HG03039 (cell line): Measurements from ENCODE around the gene ARMH3.
A peak's percentile ranks its signal among the peaks of the same experiment; 100 is the strongest.

ENCODE experiments used
- ATAC-seq: cut with Tn5 transposase; IDR thresholded peaks from one replicate; pipeline ENCODE4 v1.9.1; 2021; ENCODE audit warnings: mild to moderate bottlenecking, moderate library complexity; ENCODE audit not compliant: unreplicated experiment

ARMH3 gene, protein sequence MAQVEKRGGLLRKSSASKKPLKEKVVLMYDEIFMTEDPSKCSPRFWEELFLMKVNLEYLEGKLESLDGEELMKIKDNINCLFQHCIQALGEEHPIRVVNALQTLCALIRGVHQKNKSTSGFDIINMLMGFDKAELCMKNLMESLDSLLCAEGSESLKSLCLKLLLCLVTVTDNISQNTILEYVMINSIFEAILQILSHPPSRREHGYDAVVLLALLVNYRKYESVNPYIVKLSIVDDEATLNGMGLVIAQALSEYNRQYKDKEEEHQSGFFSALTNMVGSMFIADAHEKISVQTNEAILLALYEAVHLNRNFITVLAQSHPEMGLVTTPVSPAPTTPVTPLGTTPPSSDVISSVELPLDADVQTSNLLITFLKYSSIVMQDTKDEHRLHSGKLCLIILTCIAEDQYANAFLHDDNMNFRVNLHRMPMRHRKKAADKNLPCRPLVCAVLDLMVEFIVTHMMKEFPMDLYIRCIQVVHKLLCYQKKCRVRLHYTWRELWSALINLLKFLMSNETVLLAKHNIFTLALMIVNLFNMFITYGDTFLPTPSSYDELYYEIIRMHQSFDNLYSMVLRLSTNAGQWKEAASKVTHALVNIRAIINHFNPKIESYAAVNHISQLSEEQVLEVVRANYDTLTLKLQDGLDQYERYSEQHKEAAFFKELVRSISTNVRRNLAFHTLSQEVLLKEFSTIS

DNA sequence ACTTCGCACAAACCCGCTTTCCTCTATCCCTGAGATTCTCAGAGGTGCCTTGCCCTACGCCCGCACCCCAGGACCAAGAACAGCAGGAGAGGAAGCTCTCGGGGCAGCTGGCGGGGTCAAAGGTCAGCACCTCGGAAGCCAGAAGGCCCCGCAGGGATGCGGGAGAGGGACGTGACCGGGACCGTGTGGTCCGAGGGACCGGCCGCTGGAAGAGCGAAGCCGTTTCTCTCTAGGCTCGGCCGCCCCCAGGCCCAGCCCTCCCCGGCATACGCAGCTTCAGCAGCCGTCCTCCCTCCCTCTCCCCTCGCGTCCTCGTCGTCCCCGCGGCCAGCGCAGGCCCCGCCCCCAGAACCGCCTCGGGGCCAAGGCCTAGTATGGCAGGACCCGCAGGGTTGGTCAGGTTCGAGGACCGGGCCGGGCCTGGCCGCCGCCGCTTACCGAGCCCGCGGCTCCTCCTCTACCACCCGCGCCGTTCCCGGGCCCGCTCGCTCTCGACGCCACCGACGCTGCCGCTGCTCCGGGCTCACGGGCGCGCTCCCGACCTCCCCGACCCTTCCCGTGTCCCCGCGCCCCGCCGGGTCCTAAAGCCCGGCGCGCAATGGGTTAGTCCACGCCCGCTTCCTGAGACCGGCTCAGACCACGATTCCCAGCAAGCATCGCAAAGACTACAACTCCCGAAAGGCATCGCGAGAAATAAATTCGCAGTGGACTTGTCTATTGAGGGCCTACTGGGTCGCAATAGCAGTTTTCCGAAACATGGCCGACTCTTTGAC lies at the start of gene ARMH3:
TSS of gene ARMH3 (minus strand) at position 527 of the 773 bp plus-strand sequence. CDS start 16,059 bp downstream, outside the sequence.
- peak; percentile 92 for ATAC-seq

- no peak for ATAC-seq
Observed at GRCh38 chr10:102102421-102102820, 46.4 kb upstream of the ARMH3 start.

DNA sequence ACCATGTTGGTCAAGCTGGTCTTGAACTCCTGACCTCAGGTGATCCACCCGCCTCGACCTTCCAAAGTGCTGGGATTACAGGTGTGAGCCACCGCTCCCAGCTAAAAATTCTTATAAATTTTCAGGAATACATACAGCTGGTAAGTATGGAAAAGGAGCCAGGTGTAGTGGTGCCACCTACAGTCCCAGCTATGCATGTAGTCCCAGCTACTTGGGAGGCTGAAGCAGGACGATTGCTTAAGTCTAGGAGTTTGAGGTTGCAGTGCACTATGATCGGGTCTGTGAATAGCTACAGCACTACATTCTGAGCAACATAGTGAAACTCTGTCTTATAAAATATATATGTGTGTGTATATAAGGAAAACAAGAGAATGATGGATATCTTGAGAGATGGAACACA lies 45.2 kb upstream of the ARMH3 start:
- ATAC-seq, result no peak

- no peak for ATAC-seq
Observed at GRCh38 chr10:102096449-102096848, 40.5 kb upstream of the ARMH3 start.

- ATAC-seq, result no peak
Observed at GRCh38 chr10:102090772-102091171, 34.8 kb upstream of the ARMH3 start.

GRCh38 chr10:102086196-102086595 lies 30.2 kb upstream of the ARMH3 start:
- no peak for ATAC-seq

DNA sequence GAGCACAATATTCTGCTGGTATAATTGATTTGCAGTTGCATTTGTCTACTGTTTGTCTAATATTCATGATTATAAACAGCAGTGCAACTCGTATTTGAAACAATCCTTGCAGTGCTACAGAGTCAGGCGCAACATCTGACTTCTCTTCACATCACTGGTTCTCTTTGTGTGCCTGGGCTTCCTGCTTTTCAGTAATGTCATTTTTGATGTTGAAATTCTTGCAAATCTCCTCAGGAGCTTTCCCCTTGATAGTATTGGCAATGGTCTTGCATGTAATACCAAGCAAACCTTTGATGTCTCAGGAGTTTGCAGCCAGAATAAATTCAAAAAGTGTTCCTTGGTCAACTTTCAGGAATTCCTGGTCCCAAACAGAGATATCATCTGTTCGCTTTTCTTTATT lies 29.4 kb upstream of the ARMH3 start:
- no peak for ATAC-seq

- ATAC-seq, result no peak
Observed at GRCh38 chr10:102083541-102083940, 27.6 kb upstream of the ARMH3 start.

GRCh38 chr10:102072673-102073527 lies 16.9 kb upstream of the ARMH3 start:
- ATAC-seq, result no peak

DNA sequence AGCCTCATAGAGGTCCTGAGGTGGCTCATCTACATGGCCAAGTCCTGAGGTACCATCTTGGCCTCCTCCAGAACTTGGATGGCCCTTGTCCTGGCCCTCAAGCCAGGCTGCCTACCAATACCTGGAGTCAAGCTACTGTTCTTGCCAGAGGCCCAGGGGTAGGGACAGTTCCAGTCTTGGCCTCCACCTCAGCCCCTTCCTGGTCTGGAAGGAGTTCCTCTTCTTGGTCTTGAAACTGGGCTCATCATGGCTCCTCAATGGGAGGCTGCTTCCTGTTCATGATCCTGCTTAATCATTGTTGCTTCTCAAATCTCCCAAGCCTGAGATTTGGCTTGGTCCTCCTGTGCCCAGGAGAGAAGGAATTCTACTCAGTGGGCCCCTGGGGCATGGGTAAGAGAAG lies 13.1 kb upstream of the ARMH3 start:
- ATAC-seq, result no peak

DNA sequence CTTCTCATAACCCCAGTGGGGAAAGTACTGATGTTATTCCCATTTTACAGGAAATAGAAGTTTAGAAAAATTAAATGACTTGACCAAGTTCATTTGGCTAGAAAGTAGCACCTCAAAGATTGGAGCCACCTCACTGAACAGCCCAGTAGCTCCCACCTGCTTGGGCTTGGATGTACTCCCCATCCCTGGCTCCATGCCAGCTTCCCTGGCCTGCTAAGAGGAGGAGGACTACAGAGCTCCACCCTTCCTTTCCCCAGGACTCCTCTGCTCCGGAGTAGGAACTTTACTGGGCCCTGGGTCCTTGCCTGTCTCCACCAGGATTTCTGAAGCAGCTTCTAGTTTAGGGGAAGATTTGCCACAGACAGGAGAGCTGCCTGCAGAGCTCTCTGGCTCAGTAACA lies 12.2 kb upstream of the ARMH3 start:
- no peak for ATAC-seq

GRCh38 chr10:102067091-102067916 lies 11.3 kb upstream of the ARMH3 start:
- no peak for ATAC-seq

- ATAC-seq, result no peak
Observed at GRCh38 chr10:102066399-102067088, 10.6 kb upstream of the ARMH3 start.

GRCh38 chr10:102065561-102066398 lies 9.8 kb upstream of the ARMH3 start:
- ATAC-seq, result peak; percentile 15

- peak; percentile 90 for ATAC-seq
Observed at GRCh38 chr10:102064868-102065560, 9.0 kb upstream of the ARMH3 start, which contains the start of gene HPS6. Gene HPS6 (plus strand): TSS chr10:102065349. CDS start chr10:102065475, 126 bp downstream.

DNA sequence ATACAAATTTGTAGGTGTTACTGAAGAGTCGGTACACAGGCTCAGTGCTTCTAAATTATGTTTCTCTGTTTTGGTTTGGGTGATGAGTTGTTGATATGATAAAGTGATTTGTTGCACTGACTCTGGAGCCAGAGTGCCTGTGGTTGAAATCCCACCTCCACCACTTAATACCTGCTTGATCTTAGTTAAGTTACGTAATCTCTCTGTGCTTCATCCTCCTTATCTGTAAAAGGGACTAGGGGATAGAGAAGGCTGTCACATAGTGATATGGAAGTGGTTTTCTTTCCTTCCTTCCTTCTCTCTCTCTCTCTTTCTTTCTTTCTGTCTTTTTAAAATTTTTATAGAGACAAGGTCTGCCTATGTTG lies 8.5 kb upstream of the ARMH3 start:
- no peak for ATAC-seq

DNA sequence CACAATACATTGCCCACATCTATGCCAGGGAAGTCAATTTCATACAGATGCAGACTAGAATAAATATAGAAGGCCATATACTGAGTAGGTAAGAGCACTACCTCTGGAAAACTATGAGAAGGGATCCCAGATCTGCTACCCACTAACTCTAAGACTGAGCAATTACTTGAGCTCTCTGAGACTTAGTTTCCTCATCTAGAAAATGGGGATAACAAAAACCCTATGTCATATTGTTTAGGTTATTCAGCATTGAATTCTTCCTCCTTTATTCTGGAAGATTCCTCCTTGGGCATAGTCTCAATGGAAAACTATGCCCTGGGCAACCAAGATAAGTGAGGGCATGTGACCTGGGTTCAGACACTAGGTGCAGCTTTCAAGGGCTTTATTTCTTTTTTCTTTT lies 4.0 kb upstream of the ARMH3 start:
- ATAC-seq, result no peak
